Measurements from ENCODE around the gene KCNRG. TPM values are rescaled to one million over a fixed set of nuclear protein-coding genes. Genes with fewer than 3 reads are reported as not detected.

Gene KCNRG
- total RNA-seq, 2 experiments from 2014 or later: not detected

GRCh38 chr13:49995625-49996101 is 19.6 kb upstream of the KCNRG start:
- CTCF ChIA-PET: interaction anchor here (2.0 kb wide), 1 partner anchor 86 kb away, joined by 15 read pairs; no protein-coding TSS in a partner anchor
- H3K27ac Mint-ChIP-seq: no peak overlapping the region
- peaks cover 28% of the 10 kb centered on the region for H3K4me1 Mint-ChIP-seq (ENCODE audit: low read depth)
- no peak for DNase-seq
- intact Hi-C loops (cut with micrococcal nuclease): loop anchor here (2.0 to 5.0 kb wide), 5 partner anchors 241 to 597 kb away; partner anchors contain the start of genes CAB39L and SETDB2
- peaks cover 17% of the 10 kb centered on the region for H3K36me3 Mint-ChIP-seq (ENCODE audit: low read depth)
- no peaks in the 10 kb centered on the region for H3K27me3 Mint-ChIP-seq (ENCODE audit: low read depth)
- no peaks in the 10 kb centered on the region for H3K9me3 Mint-ChIP-seq
- H3K4me3 Mint-ChIP-seq: peak overlapping the region; percentile 63

GRCh38 chr13:49996161-49996915 is 18.9 kb upstream of the KCNRG start:
- intact Hi-C loops (cut with micrococcal nuclease): loop anchor here (2.0 to 5.0 kb wide), 5 partner anchors 240 to 596 kb away; partner anchors contain the start of genes CAB39L and SETDB2
- DNase-seq: peak; percentile 92
- CTCF ChIA-PET: interaction anchor here (0.8 to 2.2 kb wide), 13 partner anchors 11 to 915 kb away, joined by 3 to 15 read pairs (median 5); no protein-coding TSS in a partner anchor
- H3K4me3 Mint-ChIP-seq: peak overlapping the region; percentile 63
- H3K9me3 Mint-ChIP-seq: no peaks in the 10 kb centered on the region
- peaks cover 28% of the 10 kb centered on the region for H3K4me1 Mint-ChIP-seq (ENCODE audit: low read depth)
- peaks cover 17% of the 10 kb centered on the region for H3K36me3 Mint-ChIP-seq (ENCODE audit: low read depth)
- no peaks in the 10 kb centered on the region for H3K27me3 Mint-ChIP-seq (ENCODE audit: low read depth)
- peak overlapping the region; percentile 13 for H3K27ac Mint-ChIP-seq

DNA sequence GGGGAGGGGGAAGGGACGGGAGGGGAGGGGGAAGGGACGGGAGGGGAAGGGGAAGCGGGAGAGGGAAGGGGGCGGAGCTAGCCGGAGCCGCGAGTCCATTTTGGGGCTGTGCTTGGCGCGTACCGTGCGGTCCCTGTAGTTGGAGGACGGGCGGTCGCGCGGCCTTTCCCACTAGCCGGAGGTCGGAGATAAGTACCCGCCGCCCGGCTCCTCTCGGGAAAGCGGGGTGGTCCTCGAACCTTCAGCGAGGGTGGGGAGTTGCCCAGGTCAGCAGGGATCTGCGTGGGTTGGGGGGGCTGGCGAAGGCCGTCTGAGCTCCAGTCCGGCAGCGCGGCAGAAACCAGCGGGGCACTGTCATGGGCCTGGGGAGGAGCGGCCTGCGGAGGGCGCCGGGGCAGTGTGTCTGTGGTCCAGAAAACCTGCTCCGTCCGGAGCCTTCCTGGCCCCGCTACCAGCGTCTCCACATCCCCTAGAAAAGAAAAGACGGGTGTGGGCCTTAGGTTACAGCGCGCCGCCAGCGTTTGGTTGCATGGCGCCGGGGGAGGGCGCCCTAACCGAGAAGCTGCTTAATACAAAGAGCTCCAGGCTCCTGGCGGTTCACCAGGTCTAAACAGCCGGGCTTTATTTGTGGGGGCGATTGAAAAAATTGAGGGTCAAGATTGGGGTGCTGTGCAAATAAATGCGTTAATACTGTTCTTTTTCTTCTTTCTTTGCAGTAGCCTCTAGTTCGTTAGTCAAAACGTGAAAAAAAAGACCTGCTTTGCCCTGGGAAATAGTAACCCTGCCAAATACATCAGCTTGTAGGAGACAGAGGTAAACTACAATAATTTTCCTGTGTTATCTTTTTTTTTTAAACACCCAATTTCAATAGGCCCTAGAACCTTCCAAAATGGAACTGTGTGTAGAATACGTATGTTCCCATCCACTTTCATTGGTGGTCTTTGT is 18.0 kb upstream of the KCNRG start, which contains the start of gene TRIM13:
TSS of gene TRIM13 (plus strand) at position 92 of the 945 bp plus-strand sequence. CDS start 14,899 bp downstream, outside the sequence.
- H3K36me3 Mint-ChIP-seq (ENCODE audit: low read depth): peaks cover 21% of the 10 kb centered on the region
- intact Hi-C loops (cut with micrococcal nuclease): loop anchor here (1.0 to 5.0 kb wide), 15 partner anchors 61 to 913 kb away; partner anchors contain the start of genes CAB39L, SETDB2 and SPRYD7
- H3K9me3 Mint-ChIP-seq: no peaks in the 10 kb centered on the region
- peak within 1 kb of the TSS; percentile 79 for H3K4me3 Mint-ChIP-seq
- H3K4me1 Mint-ChIP-seq (ENCODE audit: low read depth): peaks cover 33% of the 10 kb centered on the region
- peak; percentile 90 for DNase-seq
- CTCF ChIA-PET: interaction anchor here (0.6 to 2.2 kb wide), 26 partner anchors 10 to 1900 kb away, joined by 3 to 15 read pairs (median 4); no protein-coding TSS in a partner anchor
- H3K27ac Mint-ChIP-seq: peak within 1 kb of the TSS; percentile 85
- no peaks in the 10 kb centered on the region for H3K27me3 Mint-ChIP-seq (ENCODE audit: low read depth)

DNA sequence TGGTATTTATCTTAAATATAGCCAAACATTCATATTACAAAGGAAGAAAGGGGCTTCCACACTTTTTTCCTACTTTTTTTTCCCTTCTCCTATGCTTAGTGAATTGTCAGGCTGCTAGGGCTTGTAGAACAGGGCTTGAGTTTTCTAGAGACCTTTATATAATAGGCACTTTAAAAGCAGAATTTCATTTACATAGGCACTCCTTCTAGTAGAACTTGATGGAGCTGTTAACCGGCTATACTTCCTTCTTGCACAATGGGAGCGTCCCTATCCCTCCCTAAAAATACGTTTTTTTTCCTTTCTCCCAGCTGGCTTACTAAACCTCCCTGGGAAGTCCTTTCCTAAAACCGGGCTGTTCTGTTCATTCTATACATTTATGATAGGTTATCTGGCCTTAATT is 17.3 kb upstream of the KCNRG start:
- CTCF ChIA-PET: interaction anchor here (0.6 to 2.2 kb wide), 23 partner anchors 9 to 1900 kb away, joined by 3 to 15 read pairs (median 4); no protein-coding TSS in a partner anchor
- Mint-ChIP-seq H3K27ac (peak overlapping the region; percentile 57), H3K36me3 (ENCODE audit: low read depth) (peaks cover 21% of the 10 kb centered on the region), H3K4me1 (ENCODE audit: low read depth) (peaks cover 38% of the 10 kb centered on the region), H3K27me3 (ENCODE audit: low read depth) (no peaks in the 10 kb centered on the region), H3K9me3 (no peaks in the 10 kb centered on the region), H3K4me3 (peak overlapping the region; percentile 79)
- intact Hi-C loops (cut with micrococcal nuclease): loop anchor here (1.0 to 5.0 kb wide), 15 partner anchors 62 to 912 kb away; partner anchors contain the start of genes CAB39L, SETDB2 and SPRYD7
- DNase-seq: no peak

- Mint-ChIP-seq H3K27me3 (ENCODE audit: low read depth) (no peaks in the 10 kb centered on the region), H3K4me1 (ENCODE audit: low read depth) (peaks cover 41% of the 10 kb centered on the region), H3K4me3 (peak overlapping the region; percentile 79), H3K36me3 (ENCODE audit: low read depth) (peaks cover 23% of the 10 kb centered on the region), H3K27ac (no peak overlapping the region), H3K9me3 (no peaks in the 10 kb centered on the region)
- CTCF ChIA-PET: interaction anchor here (0.7 to 2.2 kb wide), 5 partner anchors 10 to 913 kb away, joined by 3 to 11 read pairs (median 3); no protein-coding TSS in a partner anchor
- DNase-seq: no peak
- intact Hi-C loops (cut with micrococcal nuclease): loop anchor here (5.0 kb wide), 1 partner anchor 593 kb away; no protein-coding TSS in a partner anchor
Observed at GRCh38 chr13:49998714-49999624, 16.3 kb upstream of the KCNRG start.

- H3K4me3 Mint-ChIP-seq: no peak overlapping the region
- no peak for DNase-seq
- H3K27me3 Mint-ChIP-seq (ENCODE audit: low read depth): no peaks in the 10 kb centered on the region
- no peaks in the 10 kb centered on the region for H3K9me3 Mint-ChIP-seq
- H3K27ac Mint-ChIP-seq: no peak overlapping the region
- intact Hi-C loops (cut with micrococcal nuclease): loop anchor here (5.0 kb wide), 1 partner anchor 41 kb away; no protein-coding TSS in a partner anchor
- peaks cover 44% of the 10 kb centered on the region for H3K4me1 Mint-ChIP-seq (ENCODE audit: low read depth)
- CTCF ChIA-PET: interaction anchor here (0.6 to 1.0 kb wide), 2 partner anchors 7 to 80 kb away, joined by 3 read pairs; no protein-coding TSS in a partner anchor
- peaks cover 37% of the 10 kb centered on the region for H3K36me3 Mint-ChIP-seq (ENCODE audit: low read depth)
Observed at GRCh38 chr13:50001287-50001686, 14.0 kb upstream of the KCNRG start.

GRCh38 chr13:50006426-50007135 is 8.7 kb upstream of the KCNRG start:
- Mint-ChIP-seq H3K27me3 (ENCODE audit: low read depth) (no peaks in the 10 kb centered on the region), H3K9me3 (no peaks in the 10 kb centered on the region), H3K36me3 (ENCODE audit: low read depth) (peaks cover 46% of the 10 kb centered on the region), H3K4me3 (no peak overlapping the region), H3K27ac (no peak overlapping the region), H3K4me1 (ENCODE audit: low read depth) (peaks cover 24% of the 10 kb centered on the region)
- intact Hi-C loops (cut with micrococcal nuclease): no loop called here
- CTCF ChIA-PET: interaction anchor here (2.1 kb wide), 1 partner anchor 9 kb away, joined by 9 read pairs; the partner anchor contains the start of gene TRIM13
- no peak for DNase-seq

GRCh38 chr13:50011461-50011860 is 3.8 kb upstream of the KCNRG start:
- no peak for DNase-seq
- Mint-ChIP-seq H3K27ac (no peak overlapping the region), H3K36me3 (ENCODE audit: low read depth) (peaks cover 56% of the 10 kb centered on the region), H3K4me3 (no peak overlapping the region), H3K9me3 (no peaks in the 10 kb centered on the region), H3K4me1 (ENCODE audit: low read depth) (peaks cover 17% of the 10 kb centered on the region), H3K27me3 (ENCODE audit: low read depth) (no peaks in the 10 kb centered on the region)
- CTCF ChIA-PET: interaction anchor here (2.4 kb wide), 1 partner anchor 14 kb away, joined by 11 read pairs; the partner anchor contains the start of gene TRIM13
- intact Hi-C loops (cut with micrococcal nuclease): no loop called here

DNA sequence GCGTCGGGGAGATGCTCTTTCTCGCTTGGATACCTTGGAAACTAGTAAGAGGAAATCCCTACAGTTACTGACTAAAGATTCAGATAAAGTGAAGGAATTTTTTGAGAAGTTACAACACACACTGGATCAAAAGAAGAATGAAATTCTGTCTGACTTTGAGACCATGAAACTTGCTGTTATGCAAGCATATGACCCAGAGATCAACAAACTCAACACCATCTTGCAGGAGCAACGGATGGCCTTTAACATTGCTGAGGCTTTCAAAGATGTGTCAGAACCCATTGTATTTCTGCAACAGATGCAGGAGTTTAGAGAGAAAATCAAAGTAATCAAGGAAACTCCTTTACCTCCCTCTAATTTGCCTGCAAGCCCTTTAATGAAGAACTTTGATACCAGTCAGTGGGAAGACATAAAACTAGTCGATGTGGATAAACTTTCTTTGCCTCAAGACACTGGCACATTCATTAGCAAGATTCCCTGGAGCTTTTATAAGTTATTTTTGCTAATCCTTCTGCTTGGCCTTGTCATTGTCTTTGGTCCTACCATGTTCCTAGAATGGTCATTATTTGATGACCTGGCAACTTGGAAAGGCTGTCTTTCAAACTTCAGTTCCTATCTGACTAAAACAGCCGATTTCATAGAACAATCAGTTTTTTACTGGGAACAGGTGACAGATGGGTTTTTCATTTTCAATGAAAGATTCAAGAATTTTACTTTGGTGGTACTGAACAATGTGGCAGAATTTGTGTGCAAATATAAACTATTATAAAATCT is 2.7 kb upstream of the KCNRG start:
- peaks cover 23% of the 10 kb centered on the region for H3K4me1 Mint-ChIP-seq (ENCODE audit: low read depth)
- H3K9me3 Mint-ChIP-seq: no peaks in the 10 kb centered on the region
- no peaks in the 10 kb centered on the region for H3K27me3 Mint-ChIP-seq (ENCODE audit: low read depth)
- intact Hi-C loops (cut with micrococcal nuclease): no loop called here
- DNase-seq: no peak
- no peak overlapping the region for H3K4me3 Mint-ChIP-seq
- H3K27ac Mint-ChIP-seq: no peak overlapping the region
- H3K36me3 Mint-ChIP-seq (ENCODE audit: low read depth): peaks cover 56% of the 10 kb centered on the region
- CTCF ChIA-PET: interaction anchor here (2.4 kb wide), 1 partner anchor 15 kb away, joined by 11 read pairs; the partner anchor contains the start of gene TRIM13

GRCh38 chr13:50014386-50014785 is 858 bp upstream of the KCNRG start:
- no peak overlapping the region for H3K27ac Mint-ChIP-seq

More at GRCh38 chr13:50014386-50014785, 858 bp upstream of the KCNRG start:
- no peak for DNase-seq
- no peaks in the 10 kb centered on the region for H3K9me3 Mint-ChIP-seq
- intact Hi-C loops (cut with micrococcal nuclease): no loop called here
- peaks cover 27% of the 10 kb centered on the region for H3K4me1 Mint-ChIP-seq (ENCODE audit: low read depth)
- peaks cover 59% of the 10 kb centered on the region for H3K36me3 Mint-ChIP-seq (ENCODE audit: low read depth)
- H3K27me3 Mint-ChIP-seq (ENCODE audit: low read depth): no peaks in the 10 kb centered on the region
- H3K4me3 Mint-ChIP-seq: no peak overlapping the region
- CTCF ChIA-PET: interaction anchor here (0.9 to 1.4 kb wide), 3 partner anchors 15 to 786 kb away, joined by 3 to 5 read pairs (median 4); partner anchors contain the start of gene TRIM13
